BLaER1 treated with 17β-estradiol and CSF1 and Interleukin-3, amounts not matched to agents 10 nM and 100 nM (cell line): Measurements from ENCODE around the gene LINS1.

Source experiments
- H3K27ac ChIP-seq, 11 experiments: shearing (Covaris generic); formaldehyde crosslinking; 2 replicates each; pipeline ENCODE4 v1.8.1; 2022
- H3K27me3 ChIP-seq, 11 experiments: shearing (Covaris generic); formaldehyde crosslinking; 2 replicates each; pipeline ENCODE4 v1.8.1; 2022
- H3K36me3 ChIP-seq, 11 experiments: shearing (Covaris generic); formaldehyde crosslinking; 2 replicates each; pipeline ENCODE4 v1.8.1; 2022
- H3K4me1 ChIP-seq, 10 experiments: shearing (Covaris generic); formaldehyde crosslinking; 2 replicates each; pipeline ENCODE4 v1.8.1; 2022
- H3K4me2 ChIP-seq, 11 experiments: shearing (Covaris generic); formaldehyde crosslinking; 2 replicates each; pipeline ENCODE4 v1.8.1; 2022
- H3K4me3 ChIP-seq, 10 experiments: shearing (Covaris generic); formaldehyde crosslinking; 2 replicates each; pipeline ENCODE4 v1.8.1; 2022
- H3K9ac ChIP-seq, 11 experiments: shearing (Covaris generic); formaldehyde crosslinking; 2 replicates each; pipeline ENCODE4 v1.8.1; 2022
- H3K9me3 ChIP-seq, 11 experiments: shearing (Covaris generic); formaldehyde crosslinking; replicated peaks in 1 of 11; 2 replicates each; pipeline ENCODE4 v1.8.1; 2022
- H4K20me1 ChIP-seq, 11 experiments: shearing (Covaris generic); formaldehyde crosslinking; 2 replicates each; pipeline ENCODE4 v1.8.1; 2022
- Cebpa-rat ChIP-seq, 11 experiments: shearing (Covaris generic); IDR thresholded peaks; 2 replicates each; pipeline ENCODE4 v1.8.1; 2022

LINS1 gene

DNA sequence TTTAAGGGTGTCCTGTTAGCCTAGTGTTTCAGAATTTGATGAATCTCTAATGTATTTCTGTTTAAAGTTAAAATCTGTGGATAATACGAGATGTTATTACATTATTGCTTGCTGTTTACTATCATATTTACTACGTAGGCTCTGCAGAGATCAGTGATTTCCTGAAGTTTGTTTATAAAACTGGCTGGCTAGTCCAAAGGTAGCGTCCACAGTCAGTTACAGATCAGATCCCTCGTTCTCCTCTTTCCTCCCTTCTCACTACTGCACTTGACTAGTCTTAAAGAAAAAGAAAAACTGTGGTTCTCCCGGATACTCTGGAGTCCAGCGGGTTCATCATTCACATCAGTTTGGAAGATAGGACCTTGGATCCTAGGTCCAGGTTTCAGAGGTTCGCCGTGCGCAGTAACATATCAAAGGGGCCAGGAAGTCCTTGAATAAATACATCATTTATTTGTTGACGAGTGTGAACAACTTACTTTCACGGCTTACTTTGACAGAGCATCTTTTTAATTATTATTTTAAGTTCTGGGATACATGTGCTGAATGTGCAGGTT, 36.3 kb upstream of the LINS1 start:
- no peaks in the 10 kb centered on the region for H3K27me3 ChIP-seq
- H3K36me3 ChIP-seq = peaks cover 5 to 69% (median 20%) of the 10 kb centered on the region in 11 experiments; a peak in 15 of 22 replicates
- peaks cover 0 to 7% (median 4%) of the 10 kb centered on the region in 10 experiments; a peak in 9 of 20 replicates for H3K4me1 ChIP-seq
- no peak for TF ChIP-seq Cebpa-rat (IDR thresholded peaks at IDR 0.05)
- H3K9ac ChIP-seq = no peak overlapping the region
- H3K4me2 ChIP-seq = no peak overlapping the region
- H3K4me3 ChIP-seq = no peak overlapping the region
- peaks cover 38 to 99% (median 88%) of the 10 kb centered on the region in 11 experiments; a peak in 20 of 22 replicates for H4K20me1 ChIP-seq
- H3K27ac ChIP-seq = no peak overlapping the region
- H3K9me3 ChIP-seq = no peaks in the 10 kb centered on the region

DNA sequence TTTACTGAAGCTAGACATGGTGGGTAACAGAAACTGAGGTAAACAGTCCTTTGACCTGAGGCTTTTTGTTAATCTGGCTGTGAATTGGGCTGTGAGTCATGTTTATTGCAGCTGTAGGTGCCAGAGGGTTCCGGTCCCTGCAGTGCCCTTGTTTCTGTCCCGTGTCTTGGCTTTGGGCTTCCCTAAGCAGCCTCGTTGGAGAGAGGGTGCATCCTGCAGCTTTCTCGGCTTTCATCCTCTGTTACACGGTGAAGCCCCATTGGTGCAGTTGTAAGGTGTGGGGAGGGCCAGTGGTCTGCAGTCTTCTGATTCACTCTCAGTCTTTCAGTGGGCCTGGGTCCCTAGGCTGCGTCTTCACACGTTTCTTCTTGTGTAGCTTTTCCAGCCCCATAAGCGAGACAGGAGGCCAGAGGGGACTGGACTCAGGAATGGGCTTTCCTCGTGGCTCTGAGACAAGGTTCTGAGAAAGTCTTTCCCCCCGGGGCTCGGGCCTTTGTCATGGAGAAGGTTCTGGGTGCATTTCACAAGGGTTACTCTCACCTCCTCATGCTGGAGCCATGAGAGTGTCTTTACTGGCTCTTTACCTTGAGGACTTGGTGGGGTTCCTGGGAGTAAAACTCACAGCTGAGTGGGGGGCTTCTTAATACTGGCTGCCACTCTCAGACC, 33.6 kb upstream of the LINS1 start:
- no peak overlapping the region for H3K27ac ChIP-seq
- H3K27me3 ChIP-seq = no peaks in the 10 kb centered on the region
- H3K4me3 ChIP-seq = no peak overlapping the region

DNA sequence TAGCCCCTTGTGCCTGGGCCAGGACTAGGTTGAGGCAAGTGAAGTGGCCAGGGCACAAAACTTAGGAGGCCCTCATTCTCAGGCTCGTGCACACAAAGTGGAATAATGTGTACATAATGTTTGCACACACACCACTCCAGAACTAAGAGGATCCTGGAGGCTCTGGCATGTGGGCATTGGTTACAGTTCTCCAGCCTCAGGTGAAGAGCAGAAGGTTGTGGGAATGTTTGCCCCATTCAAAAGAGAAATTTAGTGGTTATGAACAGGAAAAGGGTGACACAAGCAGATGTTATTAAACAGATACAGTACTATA, 31.7 kb upstream of the LINS1 start:
- Histone ChIP-seq H3K27me3 (no peaks in the 10 kb centered on the region), H3K27ac (no peak overlapping the region), H3K9me3 (no peaks in the 10 kb centered on the region), H3K36me3 (peaks cover 37 to 95% (median 54%) of the 10 kb centered on the region in 11 experiments), H3K4me3 (no peak overlapping the region), H3K4me1 (peaks cover 0 to 10% (median 4%) of the 10 kb centered on the region in 10 experiments; a peak in 9 of 20 replicates), H3K9ac (no peak overlapping the region), H4K20me1 (peaks cover 45 to 96% (median 82%) of the 10 kb centered on the region in 11 experiments; a peak in 19 of 22 replicates), H3K4me2 (peak overlapping the region in 4 of 11 experiments; percentile 5 to 24 (median 18); a peak in 4 of 22 replicates)
- TF ChIP-seq Cebpa-rat (IDR thresholded peaks at IDR 0.05) = no peak

More for the DNA sequence above, 33.6 kb upstream of the LINS1 start:
- H3K9ac ChIP-seq = no peak overlapping the region
- peaks cover 49 to 99% (median 89%) of the 10 kb centered on the region in 11 experiments; a peak in 19 of 22 replicates for H4K20me1 ChIP-seq
- peaks cover 23 to 87% (median 41%) of the 10 kb centered on the region in 11 experiments for H3K36me3 ChIP-seq
- H3K9me3 ChIP-seq = no peaks in the 10 kb centered on the region
- H3K4me2 ChIP-seq = no peak overlapping the region
- TF ChIP-seq Cebpa-rat (IDR thresholded peaks at IDR 0.05) = no peak
- H3K4me1 ChIP-seq = peaks cover 0 to 10% (median 4%) of the 10 kb centered on the region in 10 experiments; a peak in 9 of 20 replicates

DNA sequence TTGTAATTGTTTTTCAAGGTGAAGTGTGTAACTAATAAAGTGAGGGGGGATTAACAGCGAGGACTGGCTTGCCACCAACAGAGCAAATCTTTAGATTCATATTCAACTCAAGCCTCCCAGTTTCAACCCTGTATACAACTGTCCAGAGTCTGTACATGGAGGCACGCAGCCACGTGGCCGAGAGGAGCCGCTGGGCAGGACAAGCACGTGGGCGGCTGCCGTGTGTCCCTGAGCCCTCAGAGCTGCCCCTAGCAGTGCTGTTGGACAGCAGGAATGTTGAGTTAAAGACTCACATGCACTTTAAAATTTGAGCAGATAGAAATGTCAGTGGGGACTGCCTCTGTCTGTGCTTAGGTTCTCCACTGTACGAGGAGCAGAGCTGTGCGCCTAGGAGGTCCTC, 29.8 kb upstream of the LINS1 start:
- H4K20me1 ChIP-seq = peaks cover 46 to 96% (median 69%) of the 10 kb centered on the region in 11 experiments; a peak in 19 of 22 replicates
- no peak for TF ChIP-seq Cebpa-rat (IDR thresholded peaks at IDR 0.05)
- no peak overlapping the region for H3K9ac ChIP-seq
- H3K27me3 ChIP-seq = no peaks in the 10 kb centered on the region
- no peak overlapping the region for H3K27ac ChIP-seq
- peaks cover 32 to 83% (median 55%) of the 10 kb centered on the region in 11 experiments for H3K36me3 ChIP-seq
- no peaks in the 10 kb centered on the region for H3K9me3 ChIP-seq
- no peak overlapping the region for H3K4me3 ChIP-seq
- peaks cover 0 to 10% (median 4%) of the 10 kb centered on the region in 10 experiments; a peak in 9 of 20 replicates for H3K4me1 ChIP-seq
- H3K4me2 ChIP-seq = no peak overlapping the region

DNA sequence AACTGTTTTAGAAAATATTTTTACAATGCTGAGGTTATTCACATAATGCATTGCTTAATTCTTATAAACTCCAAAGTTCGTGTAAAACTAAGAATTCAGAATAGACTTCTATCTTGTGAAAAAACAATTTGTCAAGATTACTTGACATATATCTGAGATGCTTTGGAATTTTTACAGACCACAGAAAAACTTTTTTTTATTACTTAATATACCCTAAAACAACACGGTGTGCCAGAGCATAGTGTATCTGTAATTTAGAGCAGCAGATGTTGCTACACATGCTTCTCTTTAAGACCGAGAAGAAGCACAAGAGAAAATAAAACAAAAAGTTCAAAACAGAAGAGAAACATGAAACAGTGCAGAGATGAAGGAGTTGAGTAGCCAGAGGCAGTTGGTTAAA, 26.8 kb upstream of the LINS1 start:
- Histone ChIP-seq H3K27me3 (no peaks in the 10 kb centered on the region), H3K9ac (no peak overlapping the region), H3K9me3 (no peaks in the 10 kb centered on the region), H3K4me3 (no peak overlapping the region), H3K4me2 (no peak overlapping the region), H4K20me1 (peaks cover 26 to 82% (median 39%) of the 10 kb centered on the region in 11 experiments; a peak in 18 of 22 replicates), H3K4me1 (peaks cover 0 to 10% (median 5%) of the 10 kb centered on the region in 10 experiments; a peak in 13 of 20 replicates), H3K36me3 (peaks cover 32 to 52% (median 43%) of the 10 kb centered on the region in 11 experiments), H3K27ac (no peak overlapping the region)
- no peak for TF ChIP-seq Cebpa-rat (IDR thresholded peaks at IDR 0.05)

GRCh38 chr15:100627789-100628395, 25.9 kb upstream of the LINS1 start:
- Histone ChIP-seq H3K27ac (no peak overlapping the region), H3K4me3 (no peak overlapping the region), H3K9ac (no peak overlapping the region), H3K27me3 (no peaks in the 10 kb centered on the region), H3K36me3 (peaks cover 32 to 46% (median 40%) of the 10 kb centered on the region in 11 experiments), H3K4me1 (peaks cover 0 to 14% (median 6%) of the 10 kb centered on the region in 10 experiments; a peak in 15 of 20 replicates), H3K4me2 (no peak overlapping the region), H3K9me3 (no peaks in the 10 kb centered on the region), H4K20me1 (peaks cover 22 to 73% (median 32%) of the 10 kb centered on the region in 11 experiments; a peak in 18 of 22 replicates)
- TF ChIP-seq Cebpa-rat (IDR thresholded peaks at IDR 0.05) = no peak

DNA sequence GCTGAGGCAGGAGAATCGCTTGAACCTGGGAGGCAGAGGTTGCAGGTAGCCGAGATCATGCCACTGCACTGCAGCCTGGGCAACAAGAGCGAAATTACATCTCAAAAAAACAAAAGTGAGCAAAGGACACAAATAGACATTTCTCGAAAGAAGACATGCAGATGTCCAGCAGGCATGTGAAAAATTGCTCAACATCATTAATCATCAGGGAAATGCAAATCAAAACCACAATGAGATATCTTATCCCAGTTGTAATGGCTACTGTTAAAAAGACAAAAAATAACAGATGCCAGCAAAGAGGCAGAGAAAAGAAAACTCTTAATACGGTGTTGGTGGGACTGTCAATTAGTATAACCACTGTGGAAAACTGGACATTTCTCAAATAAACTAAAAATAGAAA, 21.3 kb upstream of the LINS1 start:
- H4K20me1 ChIP-seq = peaks cover 0 to 35% (median 0%) of the 10 kb centered on the region in 11 experiments; a peak in 7 of 22 replicates
- no peaks in the 10 kb centered on the region for H3K27me3 ChIP-seq
- peak overlapping the region in 2 of 11 experiments; percentile 50 to 65; a peak in 4 of 22 replicates for H3K27ac ChIP-seq
- H3K4me1 ChIP-seq = peaks cover 0 to 21% (median 8%) of the 10 kb centered on the region in 10 experiments; a peak in 15 of 20 replicates
- peak overlapping the region in 8 of 11 experiments; percentile 25 to 79 (median 61); a peak in 14 of 22 replicates for H3K4me2 ChIP-seq
- peak overlapping the region in 1 of 11 experiments; percentile 12; a peak in 1 of 22 replicates for H3K9ac ChIP-seq
- peaks cover 27 to 45% (median 32%) of the 10 kb centered on the region in 11 experiments for H3K36me3 ChIP-seq
- H3K9me3 ChIP-seq = peaks cover 0 to 6% (median 0%) of the 10 kb centered on the region in 11 experiments; a peak in 2 of 22 replicates
- TF ChIP-seq Cebpa-rat (IDR thresholded peaks at IDR 0.05) = no peak
- no peak overlapping the region for H3K4me3 ChIP-seq

GRCh38 chr15:100616700-100617099, 14.7 kb upstream of the LINS1 start:
- no peak overlapping the region for H3K9ac ChIP-seq
- no peak for TF ChIP-seq Cebpa-rat (IDR thresholded peaks at IDR 0.05)

DNA sequence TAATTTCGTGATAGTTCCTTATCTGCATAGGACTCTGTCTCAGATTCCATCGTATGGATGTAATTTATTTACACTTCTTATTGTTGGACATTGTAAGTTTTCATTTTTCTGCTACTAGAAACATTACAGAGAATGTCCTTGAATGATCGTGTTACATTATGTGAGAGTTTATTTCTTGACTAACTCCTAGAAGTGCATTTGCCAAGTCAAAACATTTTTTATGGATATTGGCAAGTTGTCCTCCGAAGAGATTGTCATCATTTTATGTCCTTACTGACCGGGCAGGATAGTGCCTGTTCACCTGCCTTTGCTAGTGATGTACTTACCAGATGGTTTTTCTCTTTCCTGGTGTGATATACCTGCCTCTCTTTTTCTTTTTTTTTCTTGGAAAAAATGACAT, 13.8 kb upstream of the LINS1 start:
- Histone ChIP-seq H3K27me3 (no peaks in the 10 kb centered on the region), H3K4me3 (no peak overlapping the region)
- no peak for TF ChIP-seq Cebpa-rat (IDR thresholded peaks at IDR 0.05)

More at GRCh38 chr15:100616700-100617099, 14.7 kb upstream of the LINS1 start:
- H3K4me1 ChIP-seq = no peaks in the 10 kb centered on the region
- H3K4me2 ChIP-seq = no peak overlapping the region
- no peaks in the 10 kb centered on the region for H3K27me3 ChIP-seq
- H3K9me3 ChIP-seq = no peaks in the 10 kb centered on the region
- no peak overlapping the region for H3K4me3 ChIP-seq
- peaks cover 0 to 46% (median 14%) of the 10 kb centered on the region in 11 experiments; a peak in 13 of 22 replicates for H4K20me1 ChIP-seq
- H3K36me3 ChIP-seq = peaks cover 71 to 98% (median 91%) of the 10 kb centered on the region in 11 experiments
- no peak overlapping the region for H3K27ac ChIP-seq

More for the DNA sequence above, 13.8 kb upstream of the LINS1 start:
- no peak overlapping the region for H3K27ac ChIP-seq
- H3K9ac ChIP-seq = no peak overlapping the region
- no peak overlapping the region for H3K4me2 ChIP-seq
- H3K9me3 ChIP-seq = no peaks in the 10 kb centered on the region
- H4K20me1 ChIP-seq = peaks cover 0 to 46% (median 15%) of the 10 kb centered on the region in 11 experiments; a peak in 13 of 22 replicates
- peaks cover 78 to 100% (median 98%) of the 10 kb centered on the region in 11 experiments for H3K36me3 ChIP-seq
- no peaks in the 10 kb centered on the region for H3K4me1 ChIP-seq
